ENCODE measurements around the gene RIPK1. TPM values are rescaled to one million over a fixed set of nuclear protein-coding genes. Genes with fewer than 3 reads are reported as not detected.
"Not testable (repeated sequence)": the region's sequence is repeated elsewhere in the genome, so short reads cannot be mapped to it uniquely, and the experiment has no call there.

Gene RIPK1
- total and polyA plus RNA-seq, 7 donors: 5.6 to 10.6 (median 7.1) TPM

GRCh38 chr6:3022765-3023662, 45.3 kb upstream of the RIPK1 start:
- Histone ChIP-seq H3K27me3 (ENCODE audit: insufficient read depth in 3 of 3, low read length in 2 of 3) (no peaks in the 10 kb centered on the region), H3K4me3 (peak overlapping the region; percentile 72), H3K4me1 (peaks cover 46% of the 10 kb centered on the region), H3K27ac (peak overlapping the region; percentile 97), H3K9me3 (no peaks in the 10 kb centered on the region), H3K36me3 (ENCODE audit: insufficient read depth in 1 of 2, low read depth in 1 of 2) (peaks cover 0 to 33% of the 10 kb centered on the region in 2 donors)
- TF ChIP-seq CTCF (IDR thresholded peaks at IDR 0.05): no peak
- intact Hi-C loops (cut with DNase I): loop anchor here (1.0 kb wide), 2 partner anchors 21 to 22 kb away; no protein-coding TSS in a partner anchor
- ATAC-seq (peak; percentile 21 to 37 (median 28)), DNase-seq (peak in 1 of 2 donors; percentile 35)
- WGBS, 3 donors: 11 to 61% (median 20%) methylated on average over 26 of the region's 26 CpGs

GRCh38 chr6:3023663-3024483, 44.4 kb upstream of the RIPK1 start:
- no peaks in the 10 kb centered on the region for H3K27me3 ChIP-seq (ENCODE audit: insufficient read depth in 3 of 3, low read length in 2 of 3)
- peak overlapping the region; percentile 97 for H3K27ac ChIP-seq
- peak overlapping the region; percentile 72 for H3K4me3 ChIP-seq
- ATAC-seq: peak; percentile 93 to 94 (median 94)
- intact Hi-C loops (cut with DNase I): loop anchor here (1.0 kb wide), 2 partner anchors 22 to 23 kb away; no protein-coding TSS in a partner anchor
- no peak for TF ChIP-seq CTCF (IDR thresholded peaks at IDR 0.05)
- peak; percentile 96 to 98 for DNase-seq
- 12 to 35% (median 14%) methylated on average over 32 of the region's 32 CpGs for WGBS, 3 donors
- H3K9me3 ChIP-seq: no peaks in the 10 kb centered on the region
- H3K4me1 ChIP-seq: peaks cover 46% of the 10 kb centered on the region
- H3K36me3 ChIP-seq (ENCODE audit: insufficient read depth in 1 of 2, low read depth in 1 of 2): peaks cover 0 to 24% of the 10 kb centered on the region in 2 donors

GRCh38 chr6:3026791-3027626, 41.3 kb upstream of the RIPK1 start:
- Histone ChIP-seq H3K27ac (no peak overlapping the region), H3K36me3 (ENCODE audit: insufficient read depth in 1 of 2, low read depth in 1 of 2) (no peaks in the 10 kb centered on the region), H3K4me1 (peaks cover 25% of the 10 kb centered on the region), H3K9me3 (no peaks in the 10 kb centered on the region), H3K4me3 (no peak overlapping the region), H3K27me3 (ENCODE audit: insufficient read depth in 3 of 3, low read length in 2 of 3) (no peaks in the 10 kb centered on the region)
- ATAC-seq (no peak), DNase-seq (no peak)
- TF ChIP-seq CTCF (IDR thresholded peaks at IDR 0.05): no peak
- intact Hi-C loops (cut with DNase I): loop anchor here in 1 of 2 donors (2.0 kb wide), 1 partner anchor 22 kb away; no protein-coding TSS in a partner anchor
- WGBS, 3 donors: 80 to 93% (median 90%) methylated on average over 19 to 20 of the region's 20 CpGs

GRCh38 chr6:3028156-3028555, 40.1 kb upstream of the RIPK1 start:
- intact Hi-C loops (cut with DNase I); H3K36me3 ChIP-seq (ENCODE audit: insufficient read depth in 1 of 2, low read depth in 1 of 2); ATAC-seq; DNase-seq; H3K4me3 ChIP-seq; H3K27me3 ChIP-seq (ENCODE audit: insufficient read depth in 3 of 3, low read length in 2 of 3); H3K27ac ChIP-seq; H3K9me3 ChIP-seq: not testable (repeated sequence)
- whole genome bisulfite sequencing, 3 donors: 63 to 70% (median 68%) methylated on average over 5 of the region's 5 CpGs
- H3K4me1 ChIP-seq: peaks cover 20% of the 10 kb centered on the region
